ENCODE measurements around the gene SYCN. TPM values are rescaled to one million over a fixed set of nuclear protein-coding genes. Genes with fewer than 3 reads are reported as not detected.

SYCN gene
- total RNA-seq, 5 donors from 2014 or later (not counting 1 experiment from before 2014, with no cell fraction given) = 0.82 to 1.7 (median 1.1) TPM; not detected in 2

DNA sequence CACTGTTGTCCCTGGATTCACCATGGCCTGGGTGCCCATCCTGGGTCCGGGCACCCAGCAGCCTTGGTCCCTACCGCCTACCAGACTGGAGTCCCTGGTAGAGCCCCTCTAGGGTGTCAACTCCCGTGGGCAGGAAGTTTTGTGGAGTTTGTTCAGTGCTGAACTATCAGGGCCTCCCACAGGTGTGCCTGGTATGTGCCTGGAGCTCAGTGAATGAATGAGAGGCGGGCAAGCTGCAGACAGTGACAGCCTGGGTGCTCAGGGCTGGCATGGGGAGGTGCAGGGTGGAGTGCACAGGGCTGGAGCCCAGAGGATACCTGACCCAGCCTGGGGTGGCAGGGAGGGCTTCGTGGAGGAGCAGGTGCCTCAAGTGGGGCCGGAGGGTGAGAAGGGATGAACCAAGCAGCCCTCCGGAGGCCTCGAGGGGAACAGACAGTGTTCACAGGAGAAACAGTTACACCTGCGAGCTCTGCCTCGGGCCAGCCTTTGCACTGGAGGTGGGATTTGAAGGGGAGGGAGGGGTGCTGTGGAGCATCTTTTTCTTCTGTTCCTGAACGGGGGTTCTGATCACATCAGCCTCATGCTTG is 48.9 kb downstream of the SYCN start:
- Histone ChIP-seq H3K9me3 (no peaks in the 10 kb centered on the region), H3K4me3 (ENCODE audit: control insufficient read depth in 1 of 2, extremely low read depth in 1 of 2, low read length in 1 of 2) (no peak overlapping the region), H3K27me3 (replicated peaks in 1 of 2; ENCODE audit: control insufficient read depth in 2 of 2, extremely low read depth in 1 of 2, insufficient read depth in 2 of 2, low read length in 1 of 2) (no peaks in the 10 kb centered on the region), H3K27ac (ENCODE audit: low read length) (no peak overlapping the region), H3K4me1 (ENCODE audit: control insufficient read depth in 1 of 2, extremely low read depth in 1 of 2, insufficient read depth in 2 of 2, low read length in 2 of 2) (peaks cover 2 to 20% of the 10 kb centered on the region in 2 experiments), H3K36me3 (ENCODE audit: control insufficient read depth in 2 of 2, extremely low read depth in 1 of 2, insufficient read depth in 1 of 2, low read length in 1 of 2) (peaks cover 0 to 7% of the 10 kb centered on the region in 2 donors)
- Mint-ChIP-seq H3K4me1 (peaks cover 29 to 34% (median 32%) of the 10 kb centered on the region in 3 donors), H3K4me3 (no peak overlapping the region), H3K9me3 (no peaks in the 10 kb centered on the region), H3K36me3 (peaks cover 4% of the 10 kb centered on the region), H3K27ac (no peak overlapping the region), H3K27me3 (no peaks in the 10 kb centered on the region)
- ChIA-PET POLR2A (no interaction called here), CTCF (no interaction called here)
- 82% methylated on average over 8 of the region's 11 CpGs for WGBS (ENCODE audit: insufficient coverage)
- ATAC-seq (replicated peaks in 1 of 4) (no peak), DNase-seq (no peak)

DNA sequence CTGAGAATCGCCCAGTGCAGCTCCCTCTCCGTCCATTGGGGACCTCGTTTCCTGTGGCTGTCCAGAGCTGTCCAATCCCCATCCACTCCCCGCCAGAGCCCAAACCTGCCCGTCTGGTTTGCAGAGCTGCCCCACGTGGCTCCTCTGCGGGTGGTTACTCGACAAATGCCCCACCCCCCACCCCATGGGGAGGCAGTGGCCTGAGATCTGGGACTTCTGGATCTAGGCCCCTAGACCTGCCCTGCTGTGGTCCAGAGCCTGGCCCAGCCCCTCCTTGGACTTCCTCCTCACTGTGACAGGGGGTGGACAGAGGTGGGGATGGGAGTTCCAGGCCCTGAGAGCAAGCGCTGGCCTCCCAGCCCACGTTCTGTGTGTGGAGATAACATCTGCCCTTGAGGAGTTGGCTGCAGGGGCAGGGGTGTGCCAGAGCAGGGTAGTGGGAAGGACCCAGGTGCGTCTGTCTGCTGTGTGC is 49.4 kb downstream of the SYCN start:
- H3K9me3 ChIP-seq = no peaks in the 10 kb centered on the region
- H3K27me3 ChIP-seq (replicated peaks in 1 of 2; ENCODE audit: control insufficient read depth in 2 of 2, extremely low read depth in 1 of 2, insufficient read depth in 2 of 2, low read length in 1 of 2) = no peaks in the 10 kb centered on the region
- DNase-seq = no peak
- peaks cover 4% of the 10 kb centered on the region for H3K36me3 Mint-ChIP-seq
- no peaks in the 10 kb centered on the region for H3K27me3 Mint-ChIP-seq
- ChIA-PET POLR2A (no interaction called here), CTCF (interaction anchor here in 1 of 2 donors (0.6 kb wide), 1 partner anchor 415 kb away, joined by 3 read pairs; no protein-coding TSS in a partner anchor)
- no peaks in the 10 kb centered on the region for H3K9me3 Mint-ChIP-seq
- 93% methylated on average over 3 of the region's 11 CpGs for WGBS (ENCODE audit: insufficient coverage)
- no peak overlapping the region for H3K4me3 ChIP-seq (ENCODE audit: control insufficient read depth in 1 of 2, extremely low read depth in 1 of 2, low read length in 1 of 2)
- H3K4me1 Mint-ChIP-seq = peaks cover 26 to 33% (median 32%) of the 10 kb centered on the region in 3 donors
- H3K36me3 ChIP-seq (ENCODE audit: control insufficient read depth in 2 of 2, extremely low read depth in 1 of 2, insufficient read depth in 1 of 2, low read length in 1 of 2) = peaks cover 0 to 7% of the 10 kb centered on the region in 2 donors
- no peak for ATAC-seq (replicated peaks in 1 of 4)
- no peak overlapping the region for H3K4me3 Mint-ChIP-seq
- H3K4me1 ChIP-seq (ENCODE audit: control insufficient read depth in 1 of 2, extremely low read depth in 1 of 2, insufficient read depth in 2 of 2, low read length in 2 of 2) = peaks cover 2 to 20% of the 10 kb centered on the region in 2 experiments
- no peak overlapping the region for H3K27ac Mint-ChIP-seq
- H3K27ac ChIP-seq (ENCODE audit: low read length) = no peak overlapping the region

DNA sequence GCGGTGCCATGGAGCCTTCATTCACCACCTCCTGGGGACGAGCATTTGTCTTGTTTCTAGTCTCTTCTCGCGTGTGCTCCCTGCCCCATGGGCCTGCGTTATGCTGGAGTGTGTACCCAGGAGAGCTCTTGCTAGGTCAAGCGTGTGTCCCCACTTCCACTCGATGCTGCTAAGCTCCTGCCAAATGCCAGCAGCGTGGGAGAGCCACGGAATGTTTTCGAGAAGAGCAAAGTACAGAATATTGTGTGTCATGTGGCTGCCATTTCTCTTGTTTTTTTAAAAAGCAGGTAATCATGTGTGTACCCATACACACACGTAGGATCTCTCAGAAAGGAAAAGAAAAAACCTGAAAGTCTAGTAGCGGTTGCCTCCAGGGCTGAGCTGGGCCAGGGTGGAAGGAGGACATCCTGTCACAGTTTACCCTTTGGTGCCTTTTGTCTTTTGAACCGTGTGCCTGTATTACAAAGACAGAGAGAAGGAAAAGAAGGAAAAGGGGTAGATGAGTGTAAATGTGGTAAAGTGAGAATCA is 49.9 kb downstream of the SYCN start:
- ChIA-PET CTCF (interaction anchor here in 1 of 2 donors (0.6 kb wide), 1 partner anchor 415 kb away, joined by 3 read pairs; no protein-coding TSS in a partner anchor), POLR2A (no interaction called here)
- DNase-seq (no peak), ATAC-seq (replicated peaks in 1 of 4) (no peak)
- Mint-ChIP-seq H3K27ac (no peak overlapping the region), H3K36me3 (peaks cover 4% of the 10 kb centered on the region), H3K9me3 (no peaks in the 10 kb centered on the region), H3K4me1 (peaks cover 26 to 33% (median 32%) of the 10 kb centered on the region in 3 donors), H3K4me3 (no peak overlapping the region), H3K27me3 (no peaks in the 10 kb centered on the region)
- peaks cover 2 to 20% of the 10 kb centered on the region in 2 experiments for H3K4me1 ChIP-seq (ENCODE audit: control insufficient read depth in 1 of 2, extremely low read depth in 1 of 2, insufficient read depth in 2 of 2, low read length in 2 of 2)
- no peak overlapping the region for H3K4me3 ChIP-seq (ENCODE audit: control insufficient read depth in 1 of 2, extremely low read depth in 1 of 2, low read length in 1 of 2)
- H3K27me3 ChIP-seq (replicated peaks in 1 of 2; ENCODE audit: control insufficient read depth in 2 of 2, extremely low read depth in 1 of 2, insufficient read depth in 2 of 2, low read length in 1 of 2) = no peaks in the 10 kb centered on the region
- WGBS (ENCODE audit: insufficient coverage) = 92% methylated on average over 11 of the region's 13 CpGs
- H3K36me3 ChIP-seq (ENCODE audit: control insufficient read depth in 2 of 2, extremely low read depth in 1 of 2, insufficient read depth in 1 of 2, low read length in 1 of 2) = peaks cover 0 to 7% of the 10 kb centered on the region in 2 donors
- H3K9me3 ChIP-seq = no peaks in the 10 kb centered on the region
- no peak overlapping the region for H3K27ac ChIP-seq (ENCODE audit: low read length)

Other genes with a start within 250 kb of the SYCN start
- under 1 TPM in 3 of 5 donors, not detected in 2; 0.18 to 0.46 (median 0.28) TPM for gene FBXO17, start 228.5 kb downstream of the SYCN start, total RNA-seq
- gene FBXO27, start 171.7 kb downstream of the SYCN start, total RNA-seq = under 1 TPM in 3 of 5 donors, not detected in 2; 0.41 to 0.69 (median 0.66) TPM
- under 1 TPM in 1 of 5 donors, not detected in 4; 0.19 TPM for gene ACP7, start 119.9 kb downstream of the SYCN start, total RNA-seq
- 10 to 100 TPM in 3 of 5 donors, 1 to 10 TPM in 2; 8.6 to 16.8 (median 12.9) TPM for gene PAK4, start 78.5 kb downstream of the SYCN start, total RNA-seq
- gene NCCRP1, start 7.3 kb downstream of the SYCN start, total RNA-seq = under 1 TPM in 3 of 5 donors, not detected in 2; 0.23 to 0.46 (median 0.41) TPM
- gene IFNL3, start 40.7 kb upstream of the SYCN start, total RNA-seq = not detected
- not detected for gene IFNL4, start 44.6 kb upstream of the SYCN start, total RNA-seq
- gene IFNL2, start 64.1 kb upstream of the SYCN start, total RNA-seq = not detected
- gene IFNL1, start 92.1 kb upstream of the SYCN start, total RNA-seq = under 1 TPM in 1 of 5 donors, not detected in 4; 0.49 TPM
- gene LRFN1, start 116.6 kb upstream of the SYCN start, total RNA-seq = 10 to 100 TPM in 2 of 5 donors, 1 to 10 TPM in 3; 3.5 to 10.9 (median 8.7) TPM
- gene GMFG, start 131.8 kb upstream of the SYCN start, total RNA-seq = 100 to 1,000 TPM; 337 to 427 (median 397) TPM
- 10 to 100 TPM; 59.4 to 72.3 (median 62.0) TPM for gene SAMD4B, start 138.2 kb upstream of the SYCN start, total RNA-seq
- gene PAF1, start 186.8 kb upstream of the SYCN start, total RNA-seq = 10 to 100 TPM; 43.0 to 96.1 (median 45.9) TPM
- gene MED29, start 187.1 kb upstream of the SYCN start, total RNA-seq = 10 to 100 TPM; 42.0 to 48.7 (median 47.0) TPM
- 1,000 to 10,000 TPM in 1 of 5 donors, 100 to 1,000 TPM in 4; 208 to 1,013 (median 233) TPM for gene ZFP36, start 202.6 kb upstream of the SYCN start, total RNA-seq
- 10 to 100 TPM; 25.2 to 88.1 (median 36.7) TPM for gene PLEKHG2, start 208.4 kb upstream of the SYCN start, total RNA-seq
- gene RPS16, start 231.7 kb upstream of the SYCN start, total RNA-seq = 1,000 to 10,000 TPM; 3,669 to 4,521 (median 4,268) TPM
- gene SUPT5H, start 241.3 kb upstream of the SYCN start, total RNA-seq = 100 to 1,000 TPM; 180 to 301 (median 194) TPM